C1 segment of cervical spinal cord (tissue), 14 donors: ENCODE results near the gene CPT2.

Experiments used
- DNase-seq, 14 donors: peaks; one replicate each; lab custom pipeline; 2025; lab: John Stamatoyannopoulos, UW

The CPT2 gene

DNA sequence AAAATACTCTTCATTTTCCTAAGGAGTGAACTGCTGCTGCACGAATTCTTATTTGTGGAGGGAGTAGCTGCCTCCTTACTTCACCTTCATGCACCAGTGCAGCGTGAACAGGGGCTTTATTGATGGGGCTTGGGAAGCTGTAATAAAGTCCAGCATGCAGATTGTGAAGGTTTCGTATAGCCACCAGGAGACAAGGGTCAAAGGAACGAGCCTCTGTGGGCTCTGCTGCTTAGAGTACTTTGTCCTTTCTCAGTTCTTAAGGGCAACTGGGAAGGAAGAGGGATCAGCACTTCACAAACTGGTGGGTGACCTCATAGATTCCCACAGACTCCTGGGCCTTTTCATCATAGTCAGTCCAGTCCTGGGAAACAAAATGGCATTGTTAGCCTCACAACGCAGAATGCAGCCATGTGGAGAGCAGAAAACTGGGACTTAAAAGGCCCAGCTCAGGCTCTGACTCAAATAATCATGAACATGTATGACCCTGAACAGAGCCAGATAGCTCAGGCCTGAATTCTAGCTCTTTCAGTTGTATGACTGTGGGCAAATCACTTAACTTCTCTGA is 17.8 kb downstream of the CPT2 start:
- DNase-seq, result peak in 1 of 14 donors; percentile 14

DNA sequence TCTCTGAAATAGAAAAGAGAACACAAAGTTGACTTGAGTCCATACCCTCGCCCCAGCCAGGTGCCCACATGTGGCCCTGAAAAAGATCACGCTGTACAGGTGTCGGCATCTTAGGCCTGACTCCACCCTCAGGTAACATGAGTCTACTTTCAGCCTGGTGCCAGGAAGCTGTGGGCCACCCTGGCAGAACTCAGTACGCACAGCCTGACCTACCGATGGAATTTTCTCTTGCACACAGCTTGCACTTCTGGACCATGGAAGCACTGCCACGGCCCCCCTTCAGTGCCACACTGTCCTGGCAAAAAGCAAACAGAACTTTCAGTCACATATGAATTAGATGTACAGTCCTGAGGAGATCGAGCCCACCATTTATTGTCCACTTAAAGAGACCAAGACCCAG is 21.6 kb downstream of the CPT2 start:
- no peak for DNase-seq

DNA sequence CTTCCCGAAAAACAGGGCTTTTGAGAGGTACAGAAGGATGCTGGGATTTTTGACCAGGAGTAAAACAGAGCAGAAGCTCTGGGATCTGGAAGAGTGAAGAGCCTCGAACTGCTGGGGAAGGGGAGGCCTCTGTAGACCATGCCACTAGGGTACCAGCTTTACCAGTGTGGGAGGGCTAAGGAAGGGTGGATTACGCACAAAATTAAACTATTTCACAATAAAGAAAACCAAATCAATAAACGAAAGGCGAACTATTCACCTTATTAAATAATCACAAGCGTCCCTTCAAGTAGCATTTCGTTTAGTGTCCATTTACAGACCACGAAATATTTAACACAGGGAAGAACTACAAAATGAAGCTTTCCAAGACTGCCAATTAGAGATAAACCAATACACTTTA is 23.1 kb downstream of the CPT2 start:
- DNase-seq, result no peak

- DNase-seq, result peak; percentile 69 to 95 (median 90)
These were observed 23.7 kb downstream of the CPT2 start, which contains the start of gene CZIB for GRCh38 chr1:53220171-53220961. Gene CZIB, minus strand, starts transcription at chr1:53220634. Its CDS starts 59 bp downstream, at chr1:53220575.

DNA sequence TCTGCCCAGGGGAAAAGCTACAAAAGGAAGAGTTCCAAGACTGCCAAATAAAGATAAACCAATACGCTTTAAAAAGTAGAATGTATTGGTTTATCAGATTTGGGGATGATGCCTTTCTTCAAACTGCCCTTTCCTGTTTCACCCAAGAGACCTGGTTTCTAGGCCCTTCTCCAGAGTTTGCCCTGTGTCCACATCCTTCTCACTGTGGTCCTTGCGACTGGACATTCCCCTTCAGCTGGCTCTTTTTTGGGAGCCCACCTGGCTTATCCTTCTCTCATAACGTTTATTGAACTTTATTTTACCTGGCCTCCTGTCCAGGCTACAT is 24.3 kb downstream of the CPT2 start:
- DNase-seq, result no peak

GRCh38 chr1:53237638-53238037 is 41.0 kb downstream of the CPT2 start:
- no peak for DNase-seq

GRCh38 chr1:53238197-53239155 is 41.9 kb downstream of the CPT2 start, which contains the start of gene MAGOH:
Gene MAGOH, minus strand, starts transcription at chr1:53238518. Its CDS starts 70 bp downstream, at chr1:53238448.
- DNase-seq, result peak; percentile 75 to 96 (median 88)

- no peak for DNase-seq
These were observed 45.2 kb downstream of the CPT2 start for GRCh38 chr1:53241828-53242227.

DNA sequence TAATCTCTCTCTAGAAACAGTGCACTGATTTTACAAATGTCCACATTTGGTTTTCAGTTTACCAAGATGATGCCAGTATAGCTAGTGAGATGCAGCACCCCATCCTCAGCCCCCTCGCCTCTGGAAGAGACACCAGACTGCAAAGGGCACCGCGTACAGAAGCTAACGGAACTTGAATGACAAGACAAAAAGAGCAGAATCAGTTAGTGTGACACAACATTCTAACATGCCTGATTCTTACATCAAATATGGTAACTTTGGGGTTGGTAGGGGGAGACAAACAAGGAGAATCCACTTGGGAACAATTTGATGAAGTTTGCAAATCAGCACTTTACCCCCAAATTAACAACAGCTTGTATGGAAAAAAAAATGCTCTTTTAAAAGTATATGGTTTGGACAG is 45.8 kb downstream of the CPT2 start:
- no peak for DNase-seq

GRCh38 chr1:53244141-53244540 is 47.5 kb downstream of the CPT2 start:
- DNase-seq, result no peak

DNA sequence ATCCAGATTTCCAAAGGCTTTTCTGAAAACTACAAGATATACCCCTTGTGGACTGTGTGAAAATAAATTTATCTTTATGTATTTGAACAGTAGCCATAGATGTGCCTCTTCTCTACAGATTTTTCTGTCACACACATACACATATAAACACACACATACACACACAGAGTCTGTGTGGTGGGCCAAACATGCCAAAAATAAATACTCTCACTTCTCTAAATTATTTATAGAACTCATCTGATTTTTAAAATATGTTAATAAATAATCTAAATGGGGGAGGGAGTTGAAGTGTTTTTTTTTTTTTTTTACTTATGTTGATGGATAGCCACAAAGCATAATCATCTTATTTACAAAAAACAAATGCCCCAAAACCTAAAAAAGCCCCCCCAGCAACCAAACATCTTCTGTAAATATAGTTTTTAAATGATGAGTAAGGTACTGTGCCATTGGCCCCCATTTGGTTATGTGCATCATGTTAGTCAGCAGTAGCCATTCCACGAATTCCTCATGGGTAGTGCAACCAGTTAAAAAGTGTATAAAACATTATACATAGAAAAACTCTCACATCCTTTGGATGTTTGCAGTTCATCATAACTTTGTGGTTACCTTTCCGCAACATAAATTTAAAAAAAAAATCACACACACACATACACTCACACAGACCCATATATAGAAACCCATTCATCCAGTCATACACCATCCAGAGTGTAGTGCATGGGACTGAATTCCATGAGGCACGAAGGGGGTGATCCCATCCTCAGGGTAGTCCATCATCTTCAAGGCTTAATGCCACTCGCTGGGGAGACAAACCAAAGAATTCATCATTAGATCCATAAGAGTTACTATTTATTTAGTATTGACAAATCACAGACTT is 49.9 kb downstream of the CPT2 start:
- DNase-seq, result no peak

- no peak for DNase-seq
These were observed 53.1 kb downstream of the CPT2 start for GRCh38 chr1:53249706-53250105.

GRCh38 chr1:53250325-53250724 is 53.7 kb downstream of the CPT2 start:
- no peak for DNase-seq

GRCh38 chr1:53254011-53254640 is 57.5 kb downstream of the CPT2 start:
- DNase-seq, result no peak

DNA sequence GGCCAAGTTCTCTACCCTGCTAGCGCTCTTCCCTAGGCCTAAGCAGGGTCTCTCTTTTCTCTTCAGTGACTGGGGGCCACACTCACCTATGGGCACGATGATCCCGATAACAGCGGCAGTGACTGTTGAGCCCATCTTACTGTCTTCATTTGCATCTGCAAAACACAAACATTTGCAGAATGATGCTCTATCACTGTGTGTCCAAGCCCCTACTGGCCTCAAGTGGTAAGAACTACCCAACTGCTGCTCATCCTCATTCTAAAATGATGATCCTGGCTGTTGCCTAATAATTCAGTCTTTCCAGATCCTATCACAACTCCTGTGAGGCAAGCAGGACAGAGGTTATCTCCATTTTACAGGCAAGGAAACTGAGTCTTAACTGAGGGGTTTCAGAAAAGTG is 58.4 kb downstream of the CPT2 start:
- no peak for DNase-seq

- no peak for DNase-seq
These were observed 60.2 kb downstream of the CPT2 start for GRCh38 chr1:53256511-53257453.

- DNase-seq, result no peak
These were observed 60.9 kb downstream of the CPT2 start for GRCh38 chr1:53257454-53258081.

GRCh38 chr1:53258216-53258615 is 61.6 kb downstream of the CPT2 start:
- no peak for DNase-seq

- DNase-seq, result no peak
These were observed 63.3 kb downstream of the CPT2 start for GRCh38 chr1:53259932-53260331.
